Subcutaneous adipose tissue (tissue), 4 donors: ENCODE data around the gene DHX15. TPM values are rescaled to one million over a fixed set of nuclear protein-coding genes. Genes with fewer than 3 reads are reported as not detected.

Experiments used
- total RNA-seq, 4 donors: library from RNA; depleted of rRNA; stranded (reverse); fragments of >200 nt; gene quantifications; one replicate each; pipeline ENCODE4 v1.1.0, GENCODE V29; 2016
- TF ChIP-seq, protein P1 (sequence below): fragments of 450-650 bp; IDR thresholded peaks from one replicate; pipeline ENCODE4 v1.5.1; 2016; ENCODE audit warnings: low read depth, mild to moderate bottlenecking, control low read depth, antibody characterized with exemption, moderate library complexity

DHX15 gene
- total RNA-seq, 4 donors from 2014 or later: 106 to 166 (median 120) TPM

DNA sequence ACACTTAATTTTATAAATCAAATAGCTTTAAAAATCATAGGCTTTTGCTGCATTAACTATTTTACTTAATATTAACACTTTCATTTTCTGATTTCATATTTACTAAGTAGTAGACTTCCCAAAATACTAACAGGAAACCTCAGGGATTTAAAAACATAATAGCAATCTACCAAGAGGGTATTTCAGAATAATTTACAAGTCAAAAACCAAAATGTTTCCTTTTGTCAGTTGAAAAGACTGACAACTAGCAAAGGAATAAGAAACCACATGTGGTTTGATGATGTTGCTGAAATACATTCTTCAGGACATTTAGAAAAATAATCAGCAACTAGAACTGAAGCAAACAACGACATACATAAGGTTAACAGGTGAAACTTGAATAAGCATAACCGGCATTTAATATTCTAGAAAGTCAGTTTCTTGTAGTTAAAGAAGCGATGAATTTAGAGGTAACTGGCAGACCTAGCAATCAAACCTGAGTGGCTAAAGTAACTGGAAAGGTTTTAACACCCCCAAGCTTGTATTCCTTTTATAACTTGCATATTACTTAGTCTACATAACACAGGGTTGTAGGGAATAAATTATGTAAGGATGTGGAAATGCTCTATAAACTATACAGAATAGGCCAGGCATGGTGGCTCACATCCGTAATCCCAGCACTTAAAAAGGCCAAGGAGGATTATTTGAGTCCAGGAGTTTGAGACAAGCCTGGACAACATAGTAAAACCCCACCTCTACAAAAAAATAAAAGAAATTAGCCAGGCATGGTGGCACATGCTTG lies 40.0 kb downstream of the DHX15 start:
- TF ChIP-seq, protein P1, sequence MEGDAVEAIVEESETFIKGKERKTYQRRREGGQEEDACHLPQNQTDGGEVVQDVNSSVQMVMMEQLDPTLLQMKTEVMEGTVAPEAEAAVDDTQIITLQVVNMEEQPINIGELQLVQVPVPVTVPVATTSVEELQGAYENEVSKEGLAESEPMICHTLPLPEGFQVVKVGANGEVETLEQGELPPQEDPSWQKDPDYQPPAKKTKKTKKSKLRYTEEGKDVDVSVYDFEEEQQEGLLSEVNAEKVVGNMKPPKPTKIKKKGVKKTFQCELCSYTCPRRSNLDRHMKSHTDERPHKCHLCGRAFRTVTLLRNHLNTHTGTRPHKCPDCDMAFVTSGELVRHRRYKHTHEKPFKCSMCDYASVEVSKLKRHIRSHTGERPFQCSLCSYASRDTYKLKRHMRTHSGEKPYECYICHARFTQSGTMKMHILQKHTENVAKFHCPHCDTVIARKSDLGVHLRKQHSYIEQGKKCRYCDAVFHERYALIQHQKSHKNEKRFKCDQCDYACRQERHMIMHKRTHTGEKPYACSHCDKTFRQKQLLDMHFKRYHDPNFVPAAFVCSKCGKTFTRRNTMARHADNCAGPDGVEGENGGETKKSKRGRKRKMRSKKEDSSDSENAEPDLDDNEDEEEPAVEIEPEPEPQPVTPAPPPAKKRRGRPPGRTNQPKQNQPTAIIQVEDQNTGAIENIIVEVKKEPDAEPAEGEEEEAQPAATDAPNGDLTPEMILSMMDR: no peak

DNA sequence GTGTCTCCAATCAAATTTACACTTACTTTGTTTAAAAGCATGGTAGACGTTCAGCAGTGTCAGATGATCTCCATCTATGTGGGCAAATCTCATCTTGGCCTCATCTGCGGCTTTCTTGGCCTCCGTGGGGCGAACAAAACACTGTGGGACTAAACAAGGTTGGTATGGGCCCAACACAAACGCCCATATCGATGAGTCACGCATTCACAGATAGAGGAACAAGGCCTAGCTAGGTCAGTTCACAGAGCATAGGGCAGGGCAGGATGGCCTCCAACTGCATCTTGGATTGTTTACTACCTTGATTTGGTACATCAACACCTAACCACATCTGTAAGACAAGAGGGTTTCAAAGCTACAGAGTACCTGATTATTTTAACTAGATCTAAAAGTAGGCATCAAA lies 47.3 kb downstream of the DHX15 start:
- TF ChIP-seq, protein P1: no peak

DNA sequence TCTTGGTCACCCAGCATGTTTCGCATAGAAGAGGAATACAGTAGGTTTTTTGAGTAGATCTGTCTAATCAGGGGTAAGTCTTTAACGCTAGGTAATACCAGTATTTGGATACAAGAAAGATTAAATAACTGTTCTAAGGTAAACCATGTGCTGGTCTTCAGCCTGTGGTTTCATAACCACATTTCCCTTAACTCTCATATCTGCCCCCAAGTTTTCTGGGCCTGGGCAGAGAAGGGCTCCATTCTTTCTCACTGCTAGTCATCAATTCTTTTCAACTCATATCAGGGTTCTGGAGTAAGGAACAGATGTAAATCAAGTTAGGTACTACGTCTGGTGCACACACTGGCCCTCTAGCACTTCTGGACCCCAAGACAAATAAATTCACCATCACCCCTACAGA lies 49.0 kb downstream of the DHX15 start:
- TF ChIP-seq, protein P1: no peak

DNA sequence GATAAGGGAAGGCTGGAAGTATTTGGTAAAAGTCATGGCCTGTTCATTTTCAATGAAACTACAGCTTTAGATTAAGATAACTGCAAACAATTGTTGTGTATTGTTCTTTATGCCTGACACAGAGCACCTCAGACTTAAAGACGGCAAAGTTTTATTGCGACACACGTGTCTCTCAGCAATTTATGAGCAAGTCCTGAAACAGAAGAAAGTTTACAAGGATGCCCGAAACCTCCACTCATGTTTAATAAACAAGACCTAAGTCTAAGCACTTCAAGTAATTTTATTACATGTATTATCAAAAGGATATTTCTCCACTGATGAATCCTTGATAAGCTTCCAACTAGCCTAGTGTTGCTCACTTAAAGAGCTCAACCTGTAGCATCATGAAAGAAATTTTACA lies 51.0 kb downstream of the DHX15 start:
- TF ChIP-seq, protein P1: no peak

DNA sequence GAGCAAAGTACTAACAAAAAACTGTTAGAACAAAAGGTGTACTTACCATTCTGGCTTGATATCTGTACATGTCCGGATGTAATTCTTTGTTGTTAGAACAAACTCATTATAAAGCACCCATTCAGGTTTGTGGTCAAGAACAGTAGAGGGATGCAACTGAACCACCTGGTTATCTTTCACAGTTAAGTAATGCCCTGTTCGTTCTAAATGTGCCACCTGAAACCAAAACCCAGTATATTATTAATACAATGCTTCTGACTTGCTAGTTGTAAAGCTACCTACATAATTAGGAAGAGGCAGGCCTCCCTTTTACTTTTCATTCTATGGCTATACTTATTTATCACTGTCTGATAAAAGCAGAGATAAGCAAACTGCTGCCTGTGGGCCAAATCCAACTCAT lies 54.8 kb downstream of the DHX15 start:
- TF ChIP-seq, protein P1: no peak

DNA sequence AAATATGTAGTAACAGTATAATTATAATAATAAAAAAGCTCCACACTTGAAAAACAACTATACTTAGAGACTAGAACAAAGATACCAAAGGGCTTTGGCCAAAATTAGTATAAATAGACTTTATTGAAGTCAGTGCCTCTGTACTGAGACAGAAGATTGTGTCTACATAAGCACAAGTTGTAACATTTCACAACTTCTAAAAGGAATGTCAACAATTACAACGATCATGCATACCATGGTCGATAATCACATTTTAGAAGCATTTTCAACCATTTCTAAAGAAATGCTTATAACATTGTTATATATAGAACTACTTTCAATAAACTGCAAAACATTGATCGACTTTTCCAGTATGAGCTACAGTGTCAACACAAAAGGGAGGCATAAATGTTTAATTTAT lies 57.0 kb downstream of the DHX15 start:
- TF ChIP-seq, protein P1: no peak

DNA sequence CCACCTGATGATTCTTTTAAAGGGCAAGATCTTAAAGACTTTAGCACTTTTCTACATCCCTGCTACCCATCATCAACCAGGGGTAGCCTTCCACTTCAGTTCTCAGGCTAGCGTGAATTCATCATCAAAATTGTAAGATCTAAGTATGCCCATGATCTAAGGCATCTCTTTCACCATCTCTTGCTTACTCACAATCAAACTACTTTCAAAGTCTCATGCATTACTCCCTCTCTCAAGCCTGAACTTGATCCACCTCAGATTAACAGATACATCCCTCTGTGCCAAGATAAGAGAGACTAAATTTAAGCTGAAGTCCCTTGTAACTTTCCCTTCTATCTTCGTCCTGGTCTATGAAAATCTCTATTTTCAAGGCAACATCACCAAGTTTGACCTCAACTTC lies 62.8 kb downstream of the DHX15 start:
- TF ChIP-seq, protein P1: no peak
